ENCODE measurements around the gene BSG.

DNA sequence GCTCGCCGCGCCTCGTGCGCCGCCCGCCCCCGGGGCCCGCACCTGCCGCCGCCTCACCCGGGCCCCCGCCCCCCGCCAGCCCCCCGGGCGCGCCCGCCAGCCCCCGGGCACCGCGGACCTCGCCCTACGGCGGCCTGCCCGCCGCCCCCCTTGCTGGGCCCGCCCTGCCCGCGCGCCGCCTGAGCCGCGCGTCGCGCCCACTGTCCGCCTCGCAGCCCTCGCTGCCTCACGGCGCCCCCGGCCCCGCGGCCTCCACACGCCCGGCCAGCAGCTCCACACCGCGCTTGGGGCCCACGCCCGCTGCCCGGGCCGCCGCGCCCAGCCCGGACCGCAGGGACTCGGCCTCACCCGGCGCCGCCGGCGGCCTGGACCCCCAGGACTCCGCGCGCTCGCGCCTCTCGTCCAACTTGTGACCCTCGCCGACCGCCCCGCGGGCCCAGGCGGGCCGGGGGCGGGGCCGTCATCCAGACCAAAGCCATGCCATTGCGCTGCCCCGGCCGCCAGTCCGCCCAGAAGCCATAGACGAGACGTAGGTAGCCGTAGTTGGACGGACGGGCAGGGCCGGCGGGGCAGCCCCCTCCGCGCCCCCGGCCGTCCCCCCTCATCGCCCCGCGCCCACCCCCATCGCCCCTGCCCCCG, 43.8 kb downstream of the BSG start:
- TF ChIP-seq, protein P1, sequence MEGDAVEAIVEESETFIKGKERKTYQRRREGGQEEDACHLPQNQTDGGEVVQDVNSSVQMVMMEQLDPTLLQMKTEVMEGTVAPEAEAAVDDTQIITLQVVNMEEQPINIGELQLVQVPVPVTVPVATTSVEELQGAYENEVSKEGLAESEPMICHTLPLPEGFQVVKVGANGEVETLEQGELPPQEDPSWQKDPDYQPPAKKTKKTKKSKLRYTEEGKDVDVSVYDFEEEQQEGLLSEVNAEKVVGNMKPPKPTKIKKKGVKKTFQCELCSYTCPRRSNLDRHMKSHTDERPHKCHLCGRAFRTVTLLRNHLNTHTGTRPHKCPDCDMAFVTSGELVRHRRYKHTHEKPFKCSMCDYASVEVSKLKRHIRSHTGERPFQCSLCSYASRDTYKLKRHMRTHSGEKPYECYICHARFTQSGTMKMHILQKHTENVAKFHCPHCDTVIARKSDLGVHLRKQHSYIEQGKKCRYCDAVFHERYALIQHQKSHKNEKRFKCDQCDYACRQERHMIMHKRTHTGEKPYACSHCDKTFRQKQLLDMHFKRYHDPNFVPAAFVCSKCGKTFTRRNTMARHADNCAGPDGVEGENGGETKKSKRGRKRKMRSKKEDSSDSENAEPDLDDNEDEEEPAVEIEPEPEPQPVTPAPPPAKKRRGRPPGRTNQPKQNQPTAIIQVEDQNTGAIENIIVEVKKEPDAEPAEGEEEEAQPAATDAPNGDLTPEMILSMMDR (IDR thresholded peaks at IDR 0.05 in 4 of 5, conservative IDR thresholded peaks at IDR 0.05 in 1 of 5): no peak
- TF ChIP-seq POLR2A (IDR thresholded peaks at IDR 0.05): no peak
